IMR-90 (cell line): ENCODE results near the gene ADSS1. TPM values are rescaled to one million over a fixed set of nuclear protein-coding genes. Genes with fewer than 3 reads are reported as not detected.

Experiments used
- ATAC-seq: fragments of 200-7000 bp; cut with Tn5 transposase; 2 replicates; pipeline ENCODE4 v1.9.1; 2020; ENCODE audit warnings: low read depth, mild to moderate bottlenecking, moderate library complexity
- BruUV-seq: library from RNA; stranded (reverse); fragments of 400-500 nt; replicated peaks from 2 replicates; lab custom pipeline; 2021; lab: Mats Ljungman, UMichigan
- CTCF ChIA-PET: fragments of 300-600 bp; formaldehyde crosslinking; extraction: SDS; loops from one replicate; lab custom pipeline; 2021; ENCODE audit warnings: antibody characterized with exemption; lab: Yijun Ruan, JAX
- POLR2A ChIA-PET: fragments of 300-600 bp; sonication (Branson Sonifier 250); formaldehyde crosslinking; loops from one replicate; lab custom pipeline; 2022; ENCODE audit warnings: antibody characterized with exemption; ENCODE audit not compliant: unreplicated experiment; lab: Charles Lee
- DNase-seq: peaks from one replicate; pipeline ENCODE4 v3.0.0; 2013
- H2AFZ ChIP-seq: replicated peaks from 2 replicates; pipeline ENCODE3; 2013; ENCODE audit warnings: low read length, mild to moderate bottlenecking; ENCODE audit not compliant: poor library complexity
- H2AK5ac ChIP-seq: 2 replicates; pipeline ENCODE4 v1.6.1; 2013; ENCODE audit warnings: low read depth, low read length, inconsistent platforms
- H2AK9ac ChIP-seq: replicated peaks from 2 replicates; pipeline ENCODE3; 2013; ENCODE audit warnings: mild to moderate bottlenecking, low read depth, low read length, moderate library complexity; ENCODE audit not compliant: poor library complexity
- H2BK120ac ChIP-seq: 2 replicates; pipeline ENCODE4 v1.6.1; 2013; ENCODE audit warnings: low read depth, low read length, inconsistent platforms
- H2BK15ac ChIP-seq: 3 replicates; pipeline ENCODE4 v1.6.1; 2013; ENCODE audit warnings: low read depth, low read length, inconsistent platforms
- H2BK20ac ChIP-seq: 2 replicates; pipeline ENCODE4 v1.6.1; 2013; ENCODE audit warnings: low read depth, mild to moderate bottlenecking, inconsistent platforms, low read length, moderate library complexity
- H2BK5ac ChIP-seq: 2 replicates; pipeline ENCODE4 v1.6.1; 2013; ENCODE audit warnings: mild to moderate bottlenecking, low read depth, low read length, inconsistent platforms; ENCODE audit not compliant: poor library complexity, severe bottlenecking
- H3K14ac ChIP-seq: replicated peaks from 2 replicates; pipeline ENCODE4 v1.6.1; 2013; ENCODE audit warnings: low read depth, low read length, inconsistent platforms
- H3K18ac ChIP-seq: 2 replicates; pipeline ENCODE4 v1.6.1; 2013; ENCODE audit warnings: low read depth, low read length, control low read depth
- H3K23ac ChIP-seq: 2 replicates; pipeline ENCODE4 v1.6.1; 2013; ENCODE audit warnings: low read depth, low read length, inconsistent platforms
- H3K27ac ChIP-seq: 2 replicates; pipeline ENCODE4 v1.5.1; 2013; ENCODE audit warnings: mild to moderate bottlenecking, control low read depth, low read length; ENCODE audit not compliant: insufficient read depth
- H3K27me3 ChIP-seq: 2 replicates; pipeline ENCODE4 v1.6.1; 2013; ENCODE audit warnings: low read length; ENCODE audit not compliant: control insufficient read depth, insufficient read depth
- H3K36me3 ChIP-seq: 2 replicates; pipeline ENCODE4 v1.6.1; 2013; ENCODE audit warnings: low read length, mixed read lengths; ENCODE audit not compliant: control insufficient read depth, insufficient read depth
- H3K4ac ChIP-seq: 2 replicates; pipeline ENCODE4 v1.6.1; 2013; ENCODE audit warnings: low read depth, low read length, inconsistent platforms
- H3K4me1 ChIP-seq: 2 replicates; pipeline ENCODE4 v1.6.1; 2013; ENCODE audit warnings: low read length, mixed read lengths; ENCODE audit not compliant: control insufficient read depth, insufficient read depth
- H3K4me2 ChIP-seq: 2 replicates; pipeline ENCODE4 v1.6.1; 2013; ENCODE audit warnings: low read depth, mild to moderate bottlenecking, control low read depth, low read length, moderate library complexity
- H3K4me3 ChIP-seq: 2 replicates; pipeline ENCODE4 v1.5.1; 2013; ENCODE audit warnings: low read depth, mild to moderate bottlenecking, control low read depth, low read length, moderate library complexity; ENCODE audit not compliant: insufficient read depth
- H3K56ac ChIP-seq: 2 replicates; pipeline ENCODE4 v1.6.1; 2013; ENCODE audit warnings: low read length, inconsistent platforms; ENCODE audit not compliant: insufficient read depth; ENCODE audit errors: extremely low read depth
- H3K79me1 ChIP-seq, 2 experiments: 2 replicates each; pipeline ENCODE4 v1.6.1; 2013; ENCODE audit warnings: low read length in 2 of 2, inconsistent platforms in 1 of 2, low read depth in 1 of 2
- H3K9ac ChIP-seq: 2 replicates; pipeline ENCODE4 v1.6.1; 2013; ENCODE audit warnings: low read depth, low read length, control low read depth
- H3K9me1 ChIP-seq: 2 replicates; pipeline ENCODE4 v1.6.1; 2013; ENCODE audit warnings: low read length, inconsistent platforms; ENCODE audit not compliant: insufficient read depth
- H3K9me3 ChIP-seq: 2 replicates; pipeline ENCODE4 v1.6.1; 2013; ENCODE audit warnings: low read length; ENCODE audit not compliant: control insufficient read depth, insufficient read depth
- H4K20me1 ChIP-seq: 2 replicates; pipeline ENCODE4 v1.6.1; 2013; ENCODE audit warnings: low read length, inconsistent platforms; ENCODE audit not compliant: insufficient read depth
- H4K5ac ChIP-seq: 2 replicates; pipeline ENCODE4 v1.6.1; 2013; ENCODE audit warnings: mild to moderate bottlenecking, low read depth, low read length, control low read depth
- H4K8ac ChIP-seq, 2 experiments: 2 replicates each; pipeline ENCODE4 v1.6.1; 2013; ENCODE audit warnings: low read depth in 2 of 2, low read length in 2 of 2, control low read depth in 1 of 2, inconsistent platforms in 1 of 2
- H4K91ac ChIP-seq: 2 replicates; pipeline ENCODE4 v1.6.1; 2013; ENCODE audit warnings: low read depth, low read length, inconsistent platforms; ENCODE audit not compliant: insufficient read depth
- BHLHE40 ChIP-seq: fragments of 150-350 bp; IDR thresholded peaks from 2 replicates; pipeline ENCODE4 v1.6.1; 2016; ENCODE audit warnings: mild to moderate bottlenecking, low read depth, low read length
- FOS ChIP-seq: fragments of 150-350 bp; IDR thresholded peaks from 2 replicates; pipeline ENCODE4 v1.6.1; 2016; ENCODE audit warnings: low read depth, low read length
- NFE2L2 ChIP-seq: fragments of 150-350 bp; IDR thresholded peaks from 2 replicates; pipeline ENCODE4 v1.6.1; 2016; ENCODE audit warnings: low read depth, mild to moderate bottlenecking, low read length
- POLR2A ChIP-seq: IDR thresholded peaks from 2 replicates; pipeline ENCODE4 v1.6.1; 2012; ENCODE audit warnings: mild to moderate bottlenecking, low read depth, low read length
- RAD21 ChIP-seq: IDR thresholded peaks from 2 replicates; pipeline ENCODE4 v1.6.1; 2012; ENCODE audit warnings: low read length, improper control_type of control experiment
- RCOR1 ChIP-seq: IDR thresholded peaks from 2 replicates; pipeline ENCODE4 v1.6.1; 2012; ENCODE audit warnings: mild to moderate bottlenecking, low read length, improper control_type of control experiment; ENCODE audit not compliant: insufficient replicate concordance
- WGBS, 2 experiments: methylation state at CpG; one replicate each; pipeline versions ENCODE4 v1.1.5 to v1.1.7; 2013; ENCODE audit warnings: missing lambda C conversion rate in 2 of 2; ENCODE audit not compliant: insufficient read length in 1 of 2; ENCODE audit errors: extremely low coverage in 2 of 2; 5-methylcytosine and 5-hydroxymethylcytosine counted together
- dilution Hi-C: fragments of 300-500 bp; cut with HindIII; formaldehyde crosslinking; loops from one replicate; pipeline ENCODE4 v1.14.3; 2018; ENCODE audit warnings: low sequenced_read_pairs; ENCODE audit not compliant: unreplicated experiment
- in situ Hi-C: fragments of 300-500 bp; cut with MboI; formaldehyde crosslinking; loops from 3 replicates; pipeline ENCODE4 v1.14.3; 2019; ENCODE audit warnings: low sequenced_read_pairs, inconsistent platforms, mixed read lengths
- intact Hi-C: fragments of 100-400 bp; cut with micrococcal nuclease; formaldehyde crosslinking; loops from 2 replicates; pipeline ENCODE4 v1.10.0; 2022
- polyA plus RNA-seq, 3 experiments: library from polyadenylated mRNA; depleted of rRNA; stranded (reverse); fragments of >200 nt; gene quantifications; 2 replicates each; pipeline ENCODE4 v1.2.3, GENCODE V29; 2012; ENCODE audit warnings: low replicate concordance in 1 of 3
- total RNA-seq: library from RNA; depleted of rRNA; stranded (reverse); fragments of >200 nt; gene quantifications from 2 replicates; pipeline ENCODE4 v1.2.3, GENCODE V29; 2012
- TF ChIP-seq, protein P1 (sequence below): fragments of 150-350 bp; IDR thresholded peaks from 2 replicates; pipeline ENCODE4 v1.6.1; 2016; ENCODE audit warnings: low read depth, mild to moderate bottlenecking, low read length, moderate library complexity, borderline replicate concordance

ADSS1 gene
- total and polyA plus RNA-seq, 2 of the 4 experiments (the other 2 are of a cell fraction) = 1.8 to 5.2 TPM

DNA sequence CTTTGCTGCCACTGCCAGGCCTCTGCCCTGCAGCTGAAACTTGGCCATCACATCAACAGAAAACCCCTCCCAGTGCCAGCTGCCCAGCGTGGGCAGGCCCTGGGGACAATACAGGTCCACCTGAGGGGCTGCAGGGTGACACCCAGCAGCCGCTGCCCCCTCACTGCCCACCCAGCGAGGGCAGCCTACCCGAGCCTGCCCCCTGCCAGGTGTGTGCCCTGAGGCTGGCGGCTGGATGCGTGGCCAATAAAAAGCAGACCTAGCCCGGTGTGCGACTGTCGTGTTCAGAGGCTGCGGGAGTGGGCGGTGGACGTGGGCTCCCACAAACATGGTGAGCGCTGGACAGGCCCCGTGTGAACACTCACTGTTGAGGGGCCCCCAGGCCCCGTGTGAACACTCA is 4.7 kb upstream of the ADSS1 start:
- H3K9me1 ChIP-seq = no peaks in the 10 kb centered on the region
- H2BK5ac ChIP-seq = no peak overlapping the region
- H3K4me1 ChIP-seq = peaks cover 17% of the 10 kb centered on the region
- no peak overlapping the region for H3K27ac ChIP-seq
- no peak overlapping the region for H4K91ac ChIP-seq
- no peak overlapping the region for H2AK9ac ChIP-seq
- ChIA-PET POLR2A (no interaction called here), CTCF (no interaction called here)
- H3K4me2 ChIP-seq = no peak overlapping the region
- ATAC-seq = no peak
- H2BK15ac ChIP-seq = no peak overlapping the region
- H3K36me3 ChIP-seq = peaks cover 43% of the 10 kb centered on the region
- H3K14ac ChIP-seq = no peak overlapping the region
- H3K9ac ChIP-seq = no peak overlapping the region
- no peak overlapping the region for H4K5ac ChIP-seq
- H3K4ac ChIP-seq = no peak overlapping the region
- intact Hi-C loops (no loop called here), dilution Hi-C loops (no loop called here), in situ Hi-C loops (no loop called here)
- no peak for TF ChIP-seq BHLHE40
- no peak for TF ChIP-seq NFE2L2
- TF ChIP-seq RCOR1 = no peak
- no peak for TF ChIP-seq POLR2A
- no peak for TF ChIP-seq RAD21
- TF ChIP-seq, protein P1, sequence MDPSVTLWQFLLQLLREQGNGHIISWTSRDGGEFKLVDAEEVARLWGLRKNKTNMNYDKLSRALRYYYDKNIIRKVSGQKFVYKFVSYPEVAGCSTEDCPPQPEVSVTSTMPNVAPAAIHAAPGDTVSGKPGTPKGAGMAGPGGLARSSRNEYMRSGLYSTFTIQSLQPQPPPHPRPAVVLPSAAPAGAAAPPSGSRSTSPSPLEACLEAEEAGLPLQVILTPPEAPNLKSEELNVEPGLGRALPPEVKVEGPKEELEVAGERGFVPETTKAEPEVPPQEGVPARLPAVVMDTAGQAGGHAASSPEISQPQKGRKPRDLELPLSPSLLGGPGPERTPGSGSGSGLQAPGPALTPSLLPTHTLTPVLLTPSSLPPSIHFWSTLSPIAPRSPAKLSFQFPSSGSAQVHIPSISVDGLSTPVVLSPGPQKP = no peak
- TF ChIP-seq FOS = no peak
- H3K23ac ChIP-seq = no peak overlapping the region
- H2BK120ac ChIP-seq = no peak overlapping the region
- H3K27me3 ChIP-seq = no peaks in the 10 kb centered on the region
- no peak overlapping the region for H2AK5ac ChIP-seq
- H4K8ac ChIP-seq = no peak overlapping the region
- DNase-seq = no peak
- H3K79me1 ChIP-seq = peaks cover 12 to 23% of the 10 kb centered on the region in 2 experiments; a peak in 3 of 4 replicates
- no peak overlapping the region for H3K18ac ChIP-seq
- H2BK20ac ChIP-seq = no peak overlapping the region
- no peak overlapping the region for H3K56ac ChIP-seq
- no peak overlapping the region for H3K4me3 ChIP-seq
- 98% methylated on average over 8 of the region's 15 CpGs; no CpG with 5 or more reads in 1 of the 2 experiments for WGBS, 2 experiments
- H2AFZ ChIP-seq = no peak overlapping the region
- H4K20me1 ChIP-seq = peaks cover 25% of the 10 kb centered on the region
- H3K9me3 ChIP-seq = no peaks in the 10 kb centered on the region
- BruUV-seq = no TSS peak
